Transverse colon (tissue), 4 donors: ENCODE measurements around the gene OR5D16.

Experiments used
- POLR2A ChIP-seq: fragments of 450-650 bp; IDR thresholded peaks from one replicate; pipeline ENCODE4 v1.6.1; 2016; ENCODE audit warnings: antibody characterized with exemption, mild to moderate bottlenecking, moderate library complexity
- POLR2AphosphoS5 ChIP-seq, 3 donors: sonication (generic); formaldehyde crosslinking; IDR thresholded peaks; one replicate each; pipeline ENCODE4 v1.6.1; 2016; ENCODE audit warnings: antibody characterized with exemption in 3 of 3
- TF ChIP-seq, protein P1 (sequence below), 5 experiments: fragments of 200-600 bp in 3 of 5; fragments of 450-650 bp in 2 of 5; sonication (generic) in 3 of 5; IDR thresholded peaks; 1 replicate in 2 of 5; 2 replicates in 3 of 5; pipeline ENCODE4 v1.5.1; 2016 to 2017; ENCODE audit warnings: antibody characterized with exemption in 5 of 5, inconsistent platforms in 3 of 5, mild to moderate bottlenecking in 2 of 5, moderate library complexity in 1 of 5

DNA sequence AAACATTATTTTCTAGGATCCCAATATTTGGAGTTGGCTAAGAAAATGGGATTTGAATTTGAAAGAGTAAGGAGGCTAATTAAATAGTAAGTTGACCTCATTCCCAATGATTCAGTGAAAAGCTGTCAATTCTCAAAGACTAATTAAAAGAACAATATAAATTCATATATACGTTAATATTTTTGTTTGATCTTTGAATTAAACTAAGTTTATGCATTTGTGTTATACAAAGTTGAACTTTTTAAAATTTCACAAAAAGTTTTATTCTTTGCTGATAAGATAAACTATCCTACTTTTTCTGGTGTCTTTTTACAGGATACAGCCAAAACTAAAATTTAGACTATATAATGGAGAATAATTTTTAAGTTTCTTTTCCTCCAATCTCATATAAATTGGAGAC, 27.5 kb upstream of the OR5D16 start, which contains the start of gene OR5L1:
- TF ChIP-seq, protein P1, sequence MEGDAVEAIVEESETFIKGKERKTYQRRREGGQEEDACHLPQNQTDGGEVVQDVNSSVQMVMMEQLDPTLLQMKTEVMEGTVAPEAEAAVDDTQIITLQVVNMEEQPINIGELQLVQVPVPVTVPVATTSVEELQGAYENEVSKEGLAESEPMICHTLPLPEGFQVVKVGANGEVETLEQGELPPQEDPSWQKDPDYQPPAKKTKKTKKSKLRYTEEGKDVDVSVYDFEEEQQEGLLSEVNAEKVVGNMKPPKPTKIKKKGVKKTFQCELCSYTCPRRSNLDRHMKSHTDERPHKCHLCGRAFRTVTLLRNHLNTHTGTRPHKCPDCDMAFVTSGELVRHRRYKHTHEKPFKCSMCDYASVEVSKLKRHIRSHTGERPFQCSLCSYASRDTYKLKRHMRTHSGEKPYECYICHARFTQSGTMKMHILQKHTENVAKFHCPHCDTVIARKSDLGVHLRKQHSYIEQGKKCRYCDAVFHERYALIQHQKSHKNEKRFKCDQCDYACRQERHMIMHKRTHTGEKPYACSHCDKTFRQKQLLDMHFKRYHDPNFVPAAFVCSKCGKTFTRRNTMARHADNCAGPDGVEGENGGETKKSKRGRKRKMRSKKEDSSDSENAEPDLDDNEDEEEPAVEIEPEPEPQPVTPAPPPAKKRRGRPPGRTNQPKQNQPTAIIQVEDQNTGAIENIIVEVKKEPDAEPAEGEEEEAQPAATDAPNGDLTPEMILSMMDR (IDR thresholded peaks at IDR 0.05) = no peak
- no peak for TF ChIP-seq POLR2A
- no peak for TF ChIP-seq POLR2AphosphoS5 (IDR thresholded peaks at IDR 0.05)
